ENCODE measurements around the gene TSKU.

- no peak for TF ChIP-seq EZH2 (IDR thresholded peaks at IDR 0.05)
- no peak for TF ChIP-seq POLR2AphosphoS5 (IDR thresholded peaks at IDR 0.05; ENCODE audit: borderline replicate concordance, low read depth, low read length)
Measured at GRCh38 chr11:76753449-76753848, 29.7 kb upstream of the TSKU start.

Data from SK-N-MC (cell line).